A549 (cell line): ENCODE results near the gene NAPSA. TPM values are rescaled to one million over a fixed set of nuclear protein-coding genes. Genes with fewer than 3 reads are reported as not detected.
"Not testable (repeated sequence)": the region's sequence is repeated elsewhere in the genome, so short reads cannot be mapped to it uniquely, and the experiment has no call there.

Source experiments
- ATAC-seq, 2 experiments: fragments of 200-7000 bp in 1 of 2; fragments of >200 bp in 1 of 2; cut with Nextera tagmentation in 1 of 2; cut with Tn5 transposase in 1 of 2; 3 replicates each; pipeline versions ENCODE4 v1.8.0 to v1.9.1; 2018 to 2020; ENCODE audit warnings: mild to moderate bottlenecking in 1 of 2, moderate library complexity in 1 of 2
- CTCF ChIA-PET: fragments of 300-600 bp; sonication (Branson Sonifier 250); formaldehyde crosslinking; extraction: SDS; loops from one replicate; lab custom pipeline; 2021; ENCODE audit warnings: antibody characterized with exemption, inconsistent platforms; lab: Yijun Ruan, JAX
- POLR2A ChIA-PET: fragments of 350-600 bp; formaldehyde crosslinking; extraction: SDS; loops from one replicate; lab custom pipeline; 2021; ENCODE audit warnings: antibody characterized with exemption, inconsistent platforms; lab: Yijun Ruan, JAX
- DNase-seq, 2 experiments: peaks; one replicate each; pipeline versions ENCODE4 v3.0.0 to v3.0.0-alpha.2; 2011 to 2016; ENCODE audit warnings: low read depth in 1 of 2, low spot score in 1 of 2
- FAIRE-seq: peaks from 2 replicates; lab custom pipeline; 2011; peaks lifted over from hg19 to GRCh38; lab: Jason Lieb, UNC
- H3K27ac ChIP-seq, 2 experiments: fragments of >200 bp; sonication (Bioruptor Twin); formaldehyde crosslinking; 3 replicates each; pipeline ENCODE4 v1.5.1; 2016 to 2017
- H3K4me1 ChIP-seq: fragments of >200 bp; sonication (Bioruptor Twin); formaldehyde crosslinking; 3 replicates; pipeline ENCODE4 v1.6.1; 2016
- H3K4me2 ChIP-seq: fragments of >200 bp; sonication (Bioruptor Twin); formaldehyde crosslinking; 3 replicates; pipeline ENCODE4 v1.6.1; 2016
- H3K4me3 ChIP-seq: fragments of >200 bp; sonication (Bioruptor Twin); formaldehyde crosslinking; 3 replicates; pipeline ENCODE4 v1.5.1; 2016
- H3K9me3 ChIP-seq: fragments of >200 bp; sonication (Bioruptor Twin); formaldehyde crosslinking; 3 replicates; pipeline ENCODE4 v1.6.1; 2016
- CBX2 ChIP-seq: fragments of 200-600 bp; sonication (generic); IDR thresholded peaks from 2 replicates; pipeline ENCODE4 v1.6.1; 2016; ENCODE audit warnings: low read depth, mild to moderate bottlenecking, borderline replicate concordance
- CBX8 ChIP-seq: fragments of 200-600 bp; sonication (generic); IDR thresholded peaks from 2 replicates; pipeline ENCODE4 v1.6.1; 2016
- CHD2 ChIP-seq: fragments of 150-350 bp; IDR thresholded peaks from 2 replicates; pipeline ENCODE4 v1.6.1; 2014; ENCODE audit warnings: low read length; ENCODE audit not compliant: partially characterized antibody
- EHF ChIP-seq: fragments of 250-450 bp; sonication (Bioruptor Pico); IDR thresholded peaks from 2 replicates; pipeline ENCODE4 v1.5.0; 2020; ENCODE audit warnings: mild to moderate bottlenecking
- EHMT2 ChIP-seq: fragments of 200-600 bp; sonication (generic); IDR thresholded peaks from 2 replicates; pipeline ENCODE4 v1.6.1; 2016; ENCODE audit warnings: antibody characterized with exemption, low read depth, mild to moderate bottlenecking, moderate library complexity
- EP300 ChIP-seq, 2 experiments: fragments of >200 bp; sonication (Bioruptor Twin); formaldehyde crosslinking; IDR thresholded peaks; 2 replicates in 1 of 2; 3 replicates in 1 of 2; pipeline ENCODE4 v1.6.1; 2016 to 2017
- FOSB ChIP-seq: fragments of 250-450 bp; sonication (Bioruptor Pico); IDR thresholded peaks from 2 replicates; pipeline ENCODE4 v1.5.0; 2020; ENCODE audit warnings: mild to moderate bottlenecking, moderate library complexity
- FOXS1 ChIP-seq: fragments of 250-450 bp; sonication (Bioruptor Pico); IDR thresholded peaks from 2 replicates; pipeline ENCODE4 v1.5.0; 2020; ENCODE audit warnings: mild to moderate bottlenecking, moderate library complexity
- HEYL ChIP-seq: fragments of 250-450 bp; sonication (Bioruptor Pico); IDR thresholded peaks from 2 replicates; pipeline ENCODE4 v1.8.0; 2021; ENCODE audit warnings: mild to moderate bottlenecking, moderate library complexity
- HMGXB4 ChIP-seq: fragments of 250-450 bp; sonication (Bioruptor Pico); IDR thresholded peaks from 2 replicates; pipeline ENCODE4 v1.5.0; 2021; ENCODE audit warnings: mild to moderate bottlenecking, moderate library complexity, borderline replicate concordance
- HOXB13 ChIP-seq: fragments of 250-450 bp; sonication (Bioruptor Pico); IDR thresholded peaks from 2 replicates; pipeline ENCODE4 v1.5.0; 2020; ENCODE audit warnings: low read depth, mild to moderate bottlenecking, moderate library complexity
- HOXB5 ChIP-seq: fragments of 250-450 bp; sonication (Bioruptor Pico); IDR thresholded peaks from 2 replicates; pipeline ENCODE4 v1.5.0; 2020; ENCODE audit warnings: mild to moderate bottlenecking, moderate library complexity
- MAX ChIP-seq: IDR thresholded peaks from 2 replicates; pipeline ENCODE4 v1.6.1; 2012
- NPAS2 ChIP-seq: fragments of 250-450 bp; sonication (Bioruptor Pico); IDR thresholded peaks from 2 replicates; pipeline ENCODE4 v1.8.0; 2022; ENCODE audit warnings: mild to moderate bottlenecking, moderate library complexity, borderline replicate concordance
- REST ChIP-seq: fragments of 200-600 bp; sonication (generic); IDR thresholded peaks from 2 replicates; pipeline ENCODE4 v1.6.1; 2016; ENCODE audit warnings: antibody characterized with exemption, mild to moderate bottlenecking, moderate library complexity
- RNF2 ChIP-seq: fragments of 200-600 bp; sonication (generic); IDR thresholded peaks from 2 replicates; pipeline ENCODE4 v1.6.1; 2016; ENCODE audit warnings: low read depth, mild to moderate bottlenecking, antibody characterized with exemption, moderate library complexity, borderline replicate concordance
- TFCP2L1 ChIP-seq: fragments of 250-450 bp; sonication (Bioruptor Pico); IDR thresholded peaks from 2 replicates; pipeline ENCODE4 v1.5.0; 2021; ENCODE audit warnings: mild to moderate bottlenecking
- ZC3H11A ChIP-seq: fragments of 450-650 bp; IDR thresholded peaks from 2 replicates; pipeline ENCODE4 v1.6.1; 2014; ENCODE audit warnings: antibody characterized with exemption, mild to moderate bottlenecking
- WGBS: methylation state at CpG from one replicate; pipeline ENCODE4 v1.1.6; 2017; ENCODE audit errors: missing lambda C conversion rate; 5-methylcytosine and 5-hydroxymethylcytosine counted together
- polyA plus RNA-seq, 4 experiments: library from polyadenylated mRNA; depleted of rRNA in 3 of 4; stranded (reverse); fragments of >200 nt; fragmentation: RNase III in 1 of 4; extraction: RNeasy Plus Mini Kit Qiagen cat#74134 plus additional on column Dnase treatment in 1 of 4; gene quantifications; 2 replicates in 3 of 4; 3 replicates in 1 of 4; pipeline ENCODE4 v1.2.3, GENCODE V29; 2011 to 2017

The NAPSA gene
- polyA plus RNA-seq, 2 of the 4 experiments (the other 2 are of a cell fraction) = 1.3 to 1.5 TPM

- no peak for TF ChIP-seq REST
- no peak for TF ChIP-seq EHMT2
- TF ChIP-seq CBX2 = no peak
Measured at GRCh38 chr19:50356691-50357177, 8.7 kb downstream of the NAPSA start (continued).

- ATAC-seq, H3K9me3 ChIP-seq, H3K27ac ChIP-seq, POLR2A ChIA-PET, H3K4me3 ChIP-seq, DNase-seq, FAIRE-seq, H3K4me2 ChIP-seq, H3K4me1 ChIP-seq: not testable (repeated sequence)
- CTCF ChIA-PET = interaction anchor here (0.6 to 5.0 kb wide), 10 partner anchors 8 to 748 kb away, joined by 3 to 35 read pairs (median 10); no protein-coding TSS in a partner anchor
- WGBS = 89% methylated on average over 7 of the region's 7 CpGs
Measured at GRCh38 chr19:50353487-50353880, 12.0 kb downstream of the NAPSA start.

GRCh38 chr19:50352242-50352641 lies 13.2 kb downstream of the NAPSA start:
- H3K4me2 ChIP-seq = no peak overlapping the region
- ChIA-PET POLR2A (no interaction called here), CTCF (interaction anchor here (1.0 to 5.0 kb wide), 11 partner anchors 8 to 205 kb away, joined by 3 to 35 read pairs (median 9); no protein-coding TSS in a partner anchor)
- ATAC-seq (no peak), FAIRE-seq (no peak), DNase-seq (no peak)
- TF ChIP-seq CHD2 (no peak), REST (no peak), HOXB13 (no peak), ZC3H11A (no peak), HEYL (CRISPR knock-in tag) (no peak), HOXB5 (CRISPR knock-in tag) (no peak)
- WGBS = 52% methylated on average over 4 of the region's 4 CpGs
- H3K4me1 ChIP-seq = no peaks in the 10 kb centered on the region
- H3K27ac ChIP-seq = no peak overlapping the region
- no peaks in the 10 kb centered on the region for H3K9me3 ChIP-seq
- H3K4me3 ChIP-seq = no peak overlapping the region

GRCh38 chr19:50349277-50350057 lies 16.0 kb downstream of the NAPSA start:
- 0 out of 3 replicates have a peak, but pooled peaks cover 2% of the 10 kb centered on the region for H3K9me3 ChIP-seq
- ChIA-PET POLR2A (no interaction called here), CTCF (interaction anchor here (0.5 to 5.0 kb wide), 8 partner anchors 8 to 230 kb away, joined by 3 to 35 read pairs (median 4); no protein-coding TSS in a partner anchor)
- DNase-seq = no peak
- no peak for TF ChIP-seq CBX8
- TF ChIP-seq RNF2 = no peak
- TF ChIP-seq CBX2 = no peak
- no peak for TF ChIP-seq MAX
- TF ChIP-seq NPAS2 (CRISPR knock-in tag) = no peak
- no peak for TF ChIP-seq EHF (CRISPR knock-in tag)
- no peak for TF ChIP-seq HEYL (CRISPR knock-in tag)
- no peak for TF ChIP-seq TFCP2L1
- TF ChIP-seq EP300 (IDR thresholded peaks at IDR 0.05) = no peak
- no peak for TF ChIP-seq HMGXB4
- TF ChIP-seq FOSB (CRISPR knock-in tag) = no peak
- no peak for TF ChIP-seq FOXS1 (CRISPR knock-in tag)
- H3K4me2 ChIP-seq = no peak overlapping the region
- H3K4me3 ChIP-seq = no peak overlapping the region
- no peaks in the 10 kb centered on the region for H3K4me1 ChIP-seq
- no peak for ATAC-seq
- FAIRE-seq = no peak
- H3K27ac ChIP-seq = no peak overlapping the region
- 78% methylated on average over 22 of the region's 22 CpGs for WGBS
